ENCODE data around the gene HMG20B.

- TF ChIP-seq CTCF (optimal IDR thresholded peaks at IDR 0.05 in 1 of 3, IDR thresholded peaks at IDR 0.05 in 1 of 3, conservative IDR thresholded peaks at IDR 0.05 in 1 of 3; ENCODE audit: extremely low read depth in 1 of 3, insufficient read depth in 2 of 3, low read length in 3 of 3) (no peak), EZH2 (IDR thresholded peaks at IDR 0.05; ENCODE audit: low read length) (no peak)
Measured at GRCh38 chr19:3604987-3605343, 32.2 kb downstream of the HMG20B start.

All from keratinocyte (primary cell).